ENCODE results near the gene DIP2B.

Gene DIP2B

DNA sequence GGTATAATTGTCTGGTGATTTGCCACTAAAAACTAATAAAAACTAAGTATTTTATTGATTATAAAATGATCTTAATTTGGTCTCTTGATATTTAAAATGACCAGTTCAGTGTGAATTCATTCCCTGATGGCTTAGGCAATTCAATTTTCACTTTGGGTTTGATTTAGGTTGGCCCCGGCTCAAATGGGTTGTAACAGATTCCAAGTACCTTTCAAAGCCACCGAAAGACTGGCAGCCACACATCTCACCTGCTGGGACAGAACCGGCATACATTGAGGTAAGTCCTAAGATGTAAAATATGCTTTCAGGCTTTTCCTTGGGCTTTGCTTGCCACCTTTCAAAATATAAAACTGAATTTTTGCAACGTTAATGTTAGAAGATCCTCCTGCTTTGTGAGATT, 181.6 kb downstream of the DIP2B start:
- no peak for DNase-seq

DNA sequence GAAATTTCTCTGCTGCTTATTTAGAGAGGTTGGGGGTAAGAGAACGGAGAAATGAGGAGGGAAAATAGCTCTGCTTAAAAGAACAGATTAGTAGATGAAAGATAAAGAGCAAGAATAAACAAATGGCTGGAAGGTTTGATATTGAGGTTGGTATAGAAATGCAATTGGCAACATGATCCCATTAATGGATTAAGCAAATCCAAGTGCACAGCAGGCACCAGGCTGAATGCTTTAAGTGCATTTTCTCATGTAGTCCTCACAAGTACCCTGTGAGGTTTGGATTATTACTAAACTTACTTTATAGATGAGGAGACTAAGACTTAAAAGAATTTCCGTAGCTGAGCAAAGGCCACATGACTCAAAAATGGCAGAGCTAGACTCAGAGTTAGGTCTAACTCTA, 182.2 kb downstream of the DIP2B start:
- DNase-seq, result no peak

DNA sequence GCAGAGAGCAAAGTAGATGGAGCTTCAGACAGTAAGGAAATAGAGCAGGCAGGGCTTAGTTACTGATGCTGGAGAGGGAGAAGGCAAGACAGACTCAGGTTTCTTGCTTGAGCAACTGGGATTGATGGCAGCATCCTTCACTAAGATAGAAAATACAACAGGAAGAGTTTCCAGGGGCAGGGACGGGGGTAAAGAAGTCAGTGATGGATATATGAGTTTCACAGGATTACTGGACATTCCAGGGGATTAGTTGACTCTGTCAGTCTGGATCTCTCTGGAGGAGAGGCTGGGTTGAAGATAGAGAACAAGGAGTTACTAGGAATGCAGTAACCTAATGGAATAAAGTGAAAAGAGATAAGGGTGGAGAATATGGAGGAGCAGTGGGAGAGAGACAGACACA, 184.7 kb downstream of the DIP2B start:
- no peak for DNase-seq

DNA sequence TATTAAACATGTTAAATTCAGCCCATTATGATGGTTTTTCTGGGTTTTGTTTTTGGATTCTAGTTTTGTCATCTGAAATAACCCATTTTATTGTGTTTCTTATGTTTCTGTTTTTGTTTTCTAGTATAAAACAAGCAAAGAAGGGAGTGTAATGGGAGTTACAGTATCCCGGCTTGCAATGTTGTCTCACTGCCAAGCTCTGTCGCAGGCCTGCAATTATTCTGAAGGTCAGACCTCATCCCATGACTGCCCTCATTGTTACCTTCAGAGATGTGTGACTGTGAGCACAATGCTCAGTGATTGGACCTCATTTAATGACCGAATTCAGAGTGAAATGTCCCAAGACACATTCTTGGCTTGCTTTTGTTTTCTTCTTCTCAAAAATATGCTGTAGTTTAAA, 186.1 kb downstream of the DIP2B start:
- no peak for DNase-seq

DNA sequence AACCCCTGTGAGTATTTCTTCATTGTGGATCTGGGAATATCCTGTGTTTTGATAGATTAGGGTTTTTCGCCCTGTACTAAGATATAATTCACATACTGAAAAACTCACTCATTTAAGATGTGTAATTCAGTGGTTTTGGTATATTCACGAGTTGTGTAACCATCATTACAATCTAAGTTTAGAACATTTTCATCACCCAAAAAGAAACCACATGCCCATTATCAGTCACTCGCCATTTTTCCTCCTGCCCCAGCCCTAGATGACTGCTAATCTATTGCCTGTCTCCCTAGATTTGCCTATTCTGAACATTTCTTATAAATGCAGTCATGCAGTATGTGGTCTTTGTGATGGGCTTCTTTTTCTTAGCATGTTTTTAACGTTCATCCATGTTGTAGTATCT, 191.2 kb downstream of the DIP2B start:
- no peak for DNase-seq

DNA sequence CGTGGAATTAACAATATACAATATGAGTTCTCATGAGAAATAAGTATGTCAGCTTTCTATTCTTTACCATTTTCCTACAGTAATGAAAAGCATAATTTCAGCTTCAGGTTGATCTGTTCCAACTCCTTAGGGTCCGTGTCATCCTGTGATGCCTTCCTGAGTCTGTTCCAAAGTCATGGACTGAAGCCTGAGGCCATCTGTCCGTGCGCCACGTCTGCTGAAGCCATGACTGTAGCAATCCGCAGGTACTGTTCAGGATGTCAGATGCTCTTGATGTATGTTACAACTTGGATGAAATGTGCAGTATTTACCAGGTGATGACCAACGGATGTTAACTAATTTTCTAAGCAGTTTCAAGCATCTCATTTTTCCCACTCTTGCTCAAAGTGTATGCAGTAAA, 192.1 kb downstream of the DIP2B start:
- no peak for DNase-seq

DNA sequence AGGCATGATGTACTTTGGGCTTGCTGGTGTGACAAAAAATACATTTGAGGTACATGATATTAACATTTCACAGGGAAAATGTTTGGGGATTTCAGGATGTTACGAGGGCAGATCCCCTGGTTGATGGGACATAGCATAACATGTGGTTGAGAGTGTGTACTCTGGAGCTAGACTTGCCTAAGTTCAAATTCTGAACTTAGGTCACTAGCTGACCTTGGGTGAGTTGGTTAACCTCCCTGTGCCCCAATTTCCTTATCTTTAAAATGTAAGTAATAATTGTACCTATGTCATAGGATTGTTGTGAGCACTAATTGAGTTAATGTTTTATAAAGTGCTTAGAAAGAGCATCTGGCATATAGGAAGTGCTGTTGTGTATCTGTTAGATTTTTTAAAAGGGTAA, 194.4 kb downstream of the DIP2B start:
- DNase-seq, result no peak

DNA sequence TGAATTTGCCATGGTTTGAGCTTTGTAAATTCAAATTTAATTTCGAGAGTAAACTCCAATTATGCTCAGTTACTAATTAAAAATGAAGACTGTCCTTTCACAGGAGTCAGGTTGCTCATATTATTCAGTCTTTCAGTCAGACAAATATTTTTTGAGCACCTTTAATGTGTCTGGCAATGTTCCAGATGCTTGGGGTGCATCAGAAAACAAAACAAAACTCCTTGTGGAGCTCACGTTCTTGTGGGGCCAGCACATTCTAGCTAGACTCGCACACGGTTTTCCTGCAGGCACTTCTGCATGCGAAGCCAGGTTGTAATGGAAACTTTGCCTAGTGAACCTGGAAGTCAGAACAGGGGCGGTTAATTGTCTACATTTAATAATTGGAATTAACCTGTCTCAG, 195.2 kb downstream of the DIP2B start:
- no peak for DNase-seq

DNA sequence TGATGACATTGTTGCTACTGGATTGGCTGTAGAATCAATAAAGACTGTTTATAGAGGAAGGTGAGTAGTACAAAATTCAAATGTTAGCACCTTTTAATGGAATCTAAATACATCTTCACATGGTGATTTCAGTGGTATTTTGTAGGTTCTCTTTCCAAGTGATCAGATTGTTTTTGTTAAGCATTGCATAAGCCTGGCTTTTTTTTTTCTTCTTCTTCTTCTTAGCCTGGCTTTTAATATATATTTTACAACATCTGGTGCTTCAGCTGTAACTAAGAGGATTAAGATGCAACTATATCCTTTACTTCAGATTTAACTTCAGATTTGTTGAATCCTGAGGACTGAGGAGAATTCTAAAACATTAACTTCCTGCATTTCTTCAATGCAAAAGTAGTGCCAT, 201.8 kb downstream of the DIP2B start:
- no peak for DNase-seq

DNA sequence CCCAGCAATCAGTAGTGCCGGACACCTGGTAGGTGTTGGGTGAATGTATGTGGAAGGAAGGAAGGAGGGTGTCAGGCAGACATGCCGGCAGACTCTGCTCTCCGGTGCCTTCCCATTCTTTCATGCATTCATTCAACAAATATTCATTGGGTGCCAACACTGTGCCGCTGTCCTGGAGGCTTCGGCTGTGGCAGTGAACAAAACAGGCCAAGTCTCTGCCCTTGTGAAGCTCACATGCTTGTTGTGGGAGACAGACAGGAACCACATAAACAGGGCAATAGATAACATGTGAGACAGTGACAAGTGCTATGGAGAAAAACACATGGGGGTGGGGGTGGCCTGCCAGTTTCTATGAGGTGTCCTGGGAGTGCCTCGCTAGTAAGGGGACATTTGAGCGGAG, 202.6 kb downstream of the DIP2B start:
- no peak for DNase-seq

DNA sequence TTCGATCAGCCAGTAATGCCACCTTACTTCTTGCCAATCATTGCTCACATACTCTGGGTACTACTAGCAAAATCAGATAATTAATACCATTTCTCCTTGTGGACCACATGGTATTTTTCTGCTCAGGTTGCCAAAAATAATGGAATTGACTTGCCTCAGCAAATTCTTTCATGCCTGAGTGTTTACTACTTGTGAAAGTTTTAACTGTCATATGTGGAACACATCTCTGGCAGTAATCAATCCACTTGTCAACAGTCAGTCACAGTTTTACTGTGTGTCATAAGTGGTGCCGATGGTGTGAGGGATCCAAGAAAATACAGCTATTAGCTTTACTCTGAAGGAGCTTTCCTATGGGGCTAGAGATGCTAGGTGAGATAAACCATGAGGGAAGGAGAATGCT, 203.8 kb downstream of the DIP2B start:
- DNase-seq, result no peak

DNA sequence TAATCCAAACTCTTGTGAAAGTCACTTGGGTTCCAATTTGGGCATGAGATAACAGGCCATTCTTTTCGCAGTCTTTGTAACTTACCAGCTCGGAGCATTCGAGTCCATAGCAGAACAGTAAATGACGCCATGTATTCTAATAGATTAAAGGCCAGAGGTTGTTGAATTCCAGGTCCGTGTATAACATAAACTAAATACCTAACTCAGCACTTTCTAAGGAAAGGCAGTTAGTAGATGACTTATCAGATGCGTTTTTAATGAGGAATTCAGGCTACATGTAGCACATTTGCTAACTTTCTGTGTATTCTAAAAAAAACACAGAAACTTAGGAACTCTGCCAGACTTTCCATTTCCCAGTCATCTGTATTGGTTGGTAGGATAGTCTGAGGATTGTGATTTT, 206.3 kb downstream of the DIP2B start:
- DNase-seq, result no peak

DNA sequence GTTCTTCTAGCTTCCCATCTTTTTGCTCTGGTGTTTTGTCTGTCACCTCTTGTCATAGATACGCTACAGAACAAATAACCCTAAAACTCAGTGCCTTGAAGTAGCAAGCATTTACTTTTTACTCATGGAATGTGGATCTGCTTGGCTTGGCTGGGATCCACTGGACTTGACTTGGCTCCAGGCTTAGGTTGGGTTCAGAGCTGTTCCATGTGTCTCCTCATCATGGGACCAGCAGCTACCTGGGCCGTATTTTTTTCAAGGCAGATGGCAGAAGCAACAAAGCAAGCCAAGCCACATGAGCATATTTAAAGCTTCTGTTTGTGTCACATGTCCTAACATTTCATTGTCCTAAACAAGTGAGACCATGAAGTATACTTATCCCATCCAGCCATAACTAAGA, 210.4 kb downstream of the DIP2B start:
- no peak for DNase-seq

DNA sequence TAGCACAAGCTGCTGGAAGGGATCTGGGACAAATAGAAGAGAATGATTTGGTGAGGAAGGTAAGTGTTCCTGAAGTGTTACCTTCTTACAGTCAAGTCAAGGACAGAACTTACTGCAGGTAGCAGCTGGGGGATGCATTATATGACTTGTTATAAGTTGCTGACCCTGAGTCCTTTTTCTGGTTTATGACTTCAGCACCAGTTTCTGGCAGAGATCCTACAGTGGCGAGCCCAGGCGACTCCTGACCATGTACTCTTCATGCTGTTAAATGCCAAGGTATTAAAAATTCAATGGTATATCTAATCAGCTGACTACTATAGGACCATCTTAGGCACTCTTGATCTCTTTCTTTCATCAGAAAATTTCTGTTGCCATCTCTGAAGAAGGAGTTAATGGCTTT, 214.0 kb downstream of the DIP2B start:
- no peak for DNase-seq

DNA sequence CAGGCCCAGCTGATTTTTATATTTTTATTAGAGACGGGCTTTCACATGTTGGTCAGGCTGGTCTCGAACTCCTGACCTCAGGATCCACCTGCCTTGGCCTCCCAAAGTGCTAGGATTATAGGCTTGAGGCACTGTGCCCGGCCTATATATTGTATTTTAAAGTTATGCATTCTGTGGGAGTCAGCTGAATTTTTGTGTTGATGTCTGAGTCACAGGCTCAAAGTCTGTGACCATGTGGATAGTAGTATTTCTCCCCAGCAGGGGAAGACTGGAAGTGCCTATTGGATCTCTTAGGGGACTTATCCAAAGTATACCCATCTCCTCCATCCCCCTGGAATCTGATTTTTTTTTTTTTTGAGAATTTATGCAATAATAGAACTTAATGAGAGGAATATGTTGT, 215.3 kb downstream of the DIP2B start:
- no peak for DNase-seq

DNA sequence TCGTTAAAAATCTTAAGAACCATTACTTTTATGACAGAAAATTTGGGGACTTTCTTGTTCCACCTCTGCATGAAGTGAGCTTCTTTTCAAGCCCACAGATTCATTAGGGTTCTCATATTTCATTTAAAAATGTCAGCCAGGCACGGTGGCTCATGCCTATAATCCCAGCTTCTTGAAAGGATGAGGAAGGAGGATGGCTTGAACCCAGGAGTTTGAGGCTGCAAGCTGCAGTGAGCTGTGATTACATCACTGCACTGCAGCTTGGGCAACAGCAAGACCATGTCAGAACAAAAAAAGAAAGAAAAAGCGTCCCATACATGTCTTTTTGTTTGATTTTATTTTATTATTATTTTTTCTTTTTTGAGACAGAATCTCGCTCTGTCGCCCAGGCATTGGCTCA, 215.7 kb downstream of the DIP2B start:
- DNase-seq, result no peak

DNA sequence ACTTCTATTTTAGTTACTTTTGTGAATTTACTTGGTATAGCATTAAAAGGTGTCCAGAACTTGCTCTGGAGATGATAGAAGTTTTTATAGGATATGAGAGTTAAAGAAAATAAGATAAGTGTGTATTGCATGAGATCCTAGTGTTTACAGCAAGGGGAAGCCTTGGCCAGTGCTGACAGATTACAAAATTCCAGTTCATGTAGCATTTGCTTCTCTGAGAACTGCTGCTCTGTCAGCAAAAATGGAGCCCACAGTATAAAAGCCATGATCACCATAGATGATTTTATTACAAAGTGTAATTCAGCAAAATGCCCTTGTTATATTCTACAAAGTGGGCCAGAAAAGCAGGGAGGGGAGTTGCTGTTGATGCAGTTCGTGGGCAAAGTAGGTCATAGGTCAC, 219.1 kb downstream of the DIP2B start:
- no peak for DNase-seq

DNA sequence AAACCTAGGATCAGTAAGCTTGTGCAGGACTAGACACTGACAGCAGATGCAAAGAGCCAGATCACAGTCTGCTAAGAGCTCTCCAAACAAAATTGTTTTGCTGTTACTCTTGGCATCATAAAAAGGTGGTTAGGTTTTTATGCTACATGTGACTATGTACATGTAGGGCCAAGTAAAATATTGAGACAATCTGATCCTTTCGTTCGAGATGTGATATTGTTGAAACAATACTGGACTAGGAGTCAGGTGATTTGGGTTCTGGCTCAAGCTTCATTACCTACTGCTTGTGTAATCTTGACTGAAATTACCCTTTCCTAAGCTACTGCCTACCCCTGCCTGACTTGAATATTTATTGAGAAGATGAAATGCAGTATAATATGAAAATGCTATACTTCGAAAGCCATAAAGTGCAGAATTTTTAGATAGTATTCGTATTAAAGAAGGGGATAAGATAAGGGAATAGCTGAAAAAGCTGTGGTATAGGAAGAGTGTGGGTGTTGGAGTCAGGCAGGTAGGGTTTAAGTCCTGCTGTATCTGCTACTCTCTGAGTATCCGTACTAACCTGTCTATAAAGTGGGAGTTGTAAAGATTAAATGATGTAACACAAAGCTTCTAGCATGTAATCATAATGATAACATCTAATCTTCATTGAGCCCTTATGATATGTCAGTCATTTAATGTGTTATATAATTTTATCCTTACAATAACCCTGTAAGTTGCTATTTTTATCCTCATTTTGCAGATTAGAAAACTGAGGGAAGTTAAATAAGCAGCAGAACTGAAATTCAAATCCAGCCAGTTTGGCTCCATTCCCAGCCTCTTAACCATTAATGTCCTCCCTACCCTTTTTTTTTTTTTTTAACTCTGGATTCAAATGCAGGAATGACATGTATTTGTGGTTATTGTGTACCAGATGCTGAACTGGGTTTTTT, 220.5 kb downstream of the DIP2B start:
- DNase-seq, result no peak

DNA sequence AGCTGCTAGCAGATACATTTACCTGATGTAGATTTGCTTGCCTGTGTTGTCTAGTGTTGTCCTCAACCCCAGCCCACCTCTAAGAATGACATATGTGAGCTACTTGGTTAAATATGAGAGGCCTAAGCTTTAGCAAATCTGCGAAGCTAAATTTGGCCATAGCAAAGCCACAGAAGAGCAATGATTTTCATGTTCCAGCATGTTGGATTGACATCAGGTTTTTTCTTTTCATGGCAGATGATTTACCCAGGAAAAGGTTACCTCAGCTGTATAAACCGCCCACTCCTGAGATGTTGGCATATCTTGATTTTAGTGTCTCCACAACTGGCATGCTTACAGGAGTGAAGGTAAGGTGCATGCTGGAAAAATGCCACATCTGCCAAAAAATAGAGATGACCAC, 222.7 kb downstream of the DIP2B start:
- DNase-seq, result no peak

DNA sequence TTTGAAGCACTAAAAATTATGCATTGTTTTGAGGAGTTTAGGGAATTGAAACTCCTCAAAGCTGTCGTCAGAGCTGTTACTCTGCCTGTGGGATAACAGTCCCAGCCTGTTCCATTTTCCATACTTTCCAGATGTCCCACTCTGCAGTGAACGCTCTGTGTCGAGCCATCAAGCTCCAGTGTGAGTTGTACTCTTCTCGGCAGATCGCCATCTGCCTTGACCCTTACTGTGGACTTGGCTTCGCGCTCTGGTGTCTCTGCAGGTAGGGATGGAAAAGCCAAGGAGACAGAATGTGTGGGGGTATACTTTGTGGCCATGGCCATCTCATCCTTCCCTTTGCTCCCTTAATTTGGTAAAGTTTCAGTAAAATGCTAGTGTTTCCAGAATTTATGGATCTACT, 223.6 kb downstream of the DIP2B start:
- no peak for DNase-seq

DNA sequence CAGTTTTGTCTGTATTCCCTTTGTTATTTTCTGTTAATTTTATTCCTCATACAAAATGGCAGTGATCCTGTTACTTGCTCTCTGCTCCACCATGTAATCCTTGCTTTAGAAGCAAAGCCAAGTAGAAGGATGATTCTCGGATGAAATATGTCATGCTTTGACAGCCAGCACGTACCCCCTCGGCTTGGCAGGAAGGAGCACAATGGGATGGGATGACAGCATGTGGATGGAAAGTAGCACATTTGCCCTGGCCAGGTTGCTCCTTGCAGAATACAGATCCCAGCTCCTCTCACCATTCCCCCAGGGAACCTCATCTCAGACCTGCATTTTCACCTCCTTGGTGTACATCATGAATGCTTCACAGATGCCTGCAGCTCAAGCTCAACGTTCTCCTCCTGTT, 224.1 kb downstream of the DIP2B start:
- DNase-seq, result no peak

DNA sequence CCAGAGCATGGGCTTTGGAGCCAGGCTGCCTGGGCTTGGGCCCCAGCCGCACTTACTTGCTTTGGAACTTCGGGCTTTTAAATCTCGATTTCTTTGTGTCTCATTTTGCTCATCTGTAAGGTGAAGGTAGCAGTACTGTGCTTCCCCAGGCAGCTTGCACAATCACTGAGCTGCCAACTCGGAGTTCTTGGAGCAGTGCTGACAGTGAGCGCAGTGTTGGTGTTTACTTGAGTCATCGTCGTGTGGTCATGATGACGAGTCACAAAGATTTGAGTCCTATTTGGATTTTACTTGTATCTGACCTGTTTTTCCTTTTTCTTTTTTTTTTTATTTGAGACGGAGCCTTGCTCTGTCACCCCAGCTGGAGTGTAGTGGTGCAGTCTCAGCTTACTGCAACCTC, 227.8 kb downstream of the DIP2B start:
- DNase-seq, result no peak

DNA sequence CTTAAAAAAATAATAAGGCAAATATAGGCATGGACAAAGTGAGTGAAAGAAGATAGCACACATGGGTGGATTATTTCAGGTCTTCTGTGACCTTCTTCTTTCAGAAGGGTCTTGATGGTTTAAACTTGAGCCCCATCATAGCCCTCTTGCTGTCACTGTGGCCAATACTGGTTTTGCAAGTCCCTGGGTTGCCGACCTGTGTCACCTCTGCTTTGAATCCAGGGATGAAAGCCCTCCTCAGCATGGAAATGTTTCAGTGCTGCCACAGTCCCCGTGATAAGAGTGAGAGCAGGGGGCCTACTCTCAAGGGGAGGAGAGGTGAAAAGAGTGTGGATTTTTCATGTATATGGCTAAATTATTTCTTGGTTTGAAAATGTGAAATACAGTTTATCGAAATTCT, 228.9 kb downstream of the DIP2B start:
- no peak for DNase-seq

DNA sequence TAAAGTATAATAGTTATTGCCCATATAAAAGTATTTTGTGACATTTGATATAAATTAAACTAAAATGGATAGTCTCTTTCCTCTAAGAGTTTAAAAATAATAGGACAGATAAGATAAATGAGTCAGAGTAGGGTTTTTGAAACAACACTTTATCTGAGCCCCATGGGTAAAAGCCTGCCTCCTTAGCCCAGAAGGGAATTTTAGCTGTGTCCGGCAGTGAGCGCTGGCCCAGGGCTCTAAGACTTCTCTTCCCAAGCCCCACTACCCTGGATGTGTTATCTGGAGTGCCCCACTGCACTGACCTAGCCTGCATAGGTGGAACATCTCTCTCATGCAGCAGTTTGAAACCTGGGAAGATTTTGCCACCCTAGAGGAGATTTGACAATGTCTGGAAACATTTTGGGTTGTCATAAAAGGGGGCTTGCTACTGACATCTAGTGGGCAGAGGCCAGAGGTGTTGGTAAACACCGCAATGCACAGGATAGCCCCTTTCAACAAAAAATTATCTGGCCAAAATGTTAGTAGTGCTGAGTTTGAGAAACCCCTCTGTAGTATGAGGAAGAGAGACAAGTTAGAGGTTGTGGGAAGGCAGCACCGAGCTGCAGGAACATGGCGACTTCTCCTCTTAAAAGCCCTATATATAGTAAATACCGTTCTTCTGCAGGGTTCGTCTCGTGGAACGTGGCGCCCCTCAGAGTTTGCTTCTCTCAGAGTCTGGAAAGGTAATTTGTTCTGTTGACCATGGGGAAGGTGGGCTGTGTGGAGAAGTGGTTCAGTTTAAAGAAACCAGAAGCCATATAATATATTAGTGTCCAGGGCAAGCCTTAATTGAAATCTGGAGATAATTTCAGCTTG, 229.9 kb downstream of the DIP2B start:
- DNase-seq, result no peak
